GM10248 (cell line): ENCODE measurements around the gene CACNA2D3.

Experiments
- CTCF ChIA-PET: fragments of 300-600 bp; sonication (Branson Sonifier 250); formaldehyde crosslinking; extraction: SDS; loops from one replicate; lab custom pipeline; 2021; ENCODE audit warnings: antibody characterized with exemption; lab: Yijun Ruan, JAX
- POLR2A ChIA-PET: fragments of 350-650 bp; sonication (Branson Sonifier 250); formaldehyde crosslinking; extraction: SDS; loops from one replicate; lab custom pipeline; 2020; ENCODE audit warnings: antibody characterized with exemption; lab: Yijun Ruan, JAX
- DNase-seq: peaks from one replicate; pipeline ENCODE4 v3.0.0; 2012; ENCODE audit errors: extremely low spot score
- CTCF ChIP-seq: IDR thresholded peaks from 2 replicates; pipeline ENCODE4 v1.5.1; 2012; ENCODE audit warnings: mild to moderate bottlenecking, low read depth; ENCODE audit errors: extremely low read depth, missing control alignments, control extremely low read depth

Gene CACNA2D3

GRCh38 chr3:54604495-54604894 lies 482.1 kb downstream of the CACNA2D3 start:
- POLR2A ChIA-PET: no interaction called here

GRCh38 chr3:54608041-54608440 lies 485.7 kb downstream of the CACNA2D3 start:
- TF ChIP-seq CTCF: no peak
- DNase-seq: no peak
- ChIA-PET POLR2A (no interaction called here), CTCF (no interaction called here)

More at GRCh38 chr3:54604495-54604894, 482.1 kb downstream of the CACNA2D3 start:
- TF ChIP-seq CTCF: no peak
- CTCF ChIA-PET: no interaction called here
- no peak for DNase-seq

- no peak for TF ChIP-seq CTCF
- DNase-seq: no peak
- CTCF ChIA-PET: interaction anchor here (0.9 to 1.7 kb wide), 2 partner anchors 8 to 19 kb away, joined by 3 read pairs; no protein-coding TSS in a partner anchor
- POLR2A ChIA-PET: no interaction called here
Measured at GRCh38 chr3:54619053-54619452, 496.7 kb downstream of the CACNA2D3 start.

GRCh38 chr3:54619531-54619930 lies 497.2 kb downstream of the CACNA2D3 start:
- POLR2A ChIA-PET: no interaction called here
- CTCF ChIA-PET: interaction anchor here (0.9 to 1.7 kb wide), 2 partner anchors 8 to 19 kb away, joined by 3 read pairs; no protein-coding TSS in a partner anchor
- TF ChIP-seq CTCF: no peak

GRCh38 chr3:54621184-54621583 lies 498.8 kb downstream of the CACNA2D3 start:
- ChIA-PET CTCF (no interaction called here), POLR2A (no interaction called here)
- DNase-seq: no peak
- TF ChIP-seq CTCF: no peak

More at GRCh38 chr3:54619531-54619930, 497.2 kb downstream of the CACNA2D3 start:
- no peak for DNase-seq

- ChIA-PET POLR2A (no interaction called here), CTCF (no interaction called here)
- no peak for TF ChIP-seq CTCF
- no peak for DNase-seq
Measured at GRCh38 chr3:54622678-54623077, 500.3 kb downstream of the CACNA2D3 start.
